GM10266 (cell line): Measurements from ENCODE around the gene ZBTB7A.

Source experiments
- DNase-seq: peaks from one replicate; pipeline ENCODE4 v3.0.0; 2012; ENCODE audit errors: extremely low spot score
- TF ChIP-seq, protein P1 (sequence below): IDR thresholded peaks from 2 replicates; pipeline ENCODE4 v1.5.1; 2012; ENCODE audit warnings: mild to moderate bottlenecking, low read depth; ENCODE audit not compliant: control insufficient read depth, insufficient read depth; ENCODE audit errors: missing control alignments

ZBTB7A gene

DNA sequence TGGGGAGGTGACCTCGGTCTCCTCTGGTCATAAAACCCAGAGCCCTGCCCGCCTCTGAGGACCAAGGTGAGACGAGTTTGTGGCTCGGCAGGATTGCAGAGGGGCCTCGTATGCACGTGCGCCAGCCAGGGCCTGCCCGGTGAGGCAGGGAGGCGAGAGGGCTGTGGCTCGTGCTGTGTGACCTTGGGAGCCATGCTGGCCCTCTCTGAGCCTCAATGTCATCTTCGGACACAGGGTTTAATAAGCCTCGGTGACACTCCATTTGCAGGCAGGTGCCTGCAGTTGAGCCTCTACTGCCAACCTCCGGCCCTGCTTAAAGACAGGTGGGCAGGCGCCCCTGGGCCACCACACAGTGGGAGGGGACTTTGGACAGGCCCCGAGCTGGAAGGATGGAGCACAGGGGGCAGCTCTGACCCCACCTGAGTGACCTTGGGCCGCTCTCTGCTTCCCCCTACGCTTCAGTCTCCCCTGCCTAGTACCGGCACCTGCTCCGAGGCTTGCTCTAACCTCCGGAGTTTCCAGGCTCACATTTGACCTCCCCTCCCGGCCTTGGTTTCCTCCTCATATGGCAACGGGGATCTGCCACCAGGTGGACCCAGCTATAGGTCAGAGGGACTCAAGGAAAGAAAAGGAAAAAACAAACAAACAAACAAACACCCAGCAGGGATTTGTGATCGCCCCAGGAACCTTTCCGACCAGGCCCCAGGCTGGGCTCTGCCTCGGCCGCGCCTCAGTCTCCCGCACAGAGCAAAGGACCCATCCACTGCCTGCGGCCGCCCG, 3.1 kb downstream of the ZBTB7A start:
- TF ChIP-seq, protein P1, sequence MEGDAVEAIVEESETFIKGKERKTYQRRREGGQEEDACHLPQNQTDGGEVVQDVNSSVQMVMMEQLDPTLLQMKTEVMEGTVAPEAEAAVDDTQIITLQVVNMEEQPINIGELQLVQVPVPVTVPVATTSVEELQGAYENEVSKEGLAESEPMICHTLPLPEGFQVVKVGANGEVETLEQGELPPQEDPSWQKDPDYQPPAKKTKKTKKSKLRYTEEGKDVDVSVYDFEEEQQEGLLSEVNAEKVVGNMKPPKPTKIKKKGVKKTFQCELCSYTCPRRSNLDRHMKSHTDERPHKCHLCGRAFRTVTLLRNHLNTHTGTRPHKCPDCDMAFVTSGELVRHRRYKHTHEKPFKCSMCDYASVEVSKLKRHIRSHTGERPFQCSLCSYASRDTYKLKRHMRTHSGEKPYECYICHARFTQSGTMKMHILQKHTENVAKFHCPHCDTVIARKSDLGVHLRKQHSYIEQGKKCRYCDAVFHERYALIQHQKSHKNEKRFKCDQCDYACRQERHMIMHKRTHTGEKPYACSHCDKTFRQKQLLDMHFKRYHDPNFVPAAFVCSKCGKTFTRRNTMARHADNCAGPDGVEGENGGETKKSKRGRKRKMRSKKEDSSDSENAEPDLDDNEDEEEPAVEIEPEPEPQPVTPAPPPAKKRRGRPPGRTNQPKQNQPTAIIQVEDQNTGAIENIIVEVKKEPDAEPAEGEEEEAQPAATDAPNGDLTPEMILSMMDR, result no peak
- DNase-seq, result no peak

DNA sequence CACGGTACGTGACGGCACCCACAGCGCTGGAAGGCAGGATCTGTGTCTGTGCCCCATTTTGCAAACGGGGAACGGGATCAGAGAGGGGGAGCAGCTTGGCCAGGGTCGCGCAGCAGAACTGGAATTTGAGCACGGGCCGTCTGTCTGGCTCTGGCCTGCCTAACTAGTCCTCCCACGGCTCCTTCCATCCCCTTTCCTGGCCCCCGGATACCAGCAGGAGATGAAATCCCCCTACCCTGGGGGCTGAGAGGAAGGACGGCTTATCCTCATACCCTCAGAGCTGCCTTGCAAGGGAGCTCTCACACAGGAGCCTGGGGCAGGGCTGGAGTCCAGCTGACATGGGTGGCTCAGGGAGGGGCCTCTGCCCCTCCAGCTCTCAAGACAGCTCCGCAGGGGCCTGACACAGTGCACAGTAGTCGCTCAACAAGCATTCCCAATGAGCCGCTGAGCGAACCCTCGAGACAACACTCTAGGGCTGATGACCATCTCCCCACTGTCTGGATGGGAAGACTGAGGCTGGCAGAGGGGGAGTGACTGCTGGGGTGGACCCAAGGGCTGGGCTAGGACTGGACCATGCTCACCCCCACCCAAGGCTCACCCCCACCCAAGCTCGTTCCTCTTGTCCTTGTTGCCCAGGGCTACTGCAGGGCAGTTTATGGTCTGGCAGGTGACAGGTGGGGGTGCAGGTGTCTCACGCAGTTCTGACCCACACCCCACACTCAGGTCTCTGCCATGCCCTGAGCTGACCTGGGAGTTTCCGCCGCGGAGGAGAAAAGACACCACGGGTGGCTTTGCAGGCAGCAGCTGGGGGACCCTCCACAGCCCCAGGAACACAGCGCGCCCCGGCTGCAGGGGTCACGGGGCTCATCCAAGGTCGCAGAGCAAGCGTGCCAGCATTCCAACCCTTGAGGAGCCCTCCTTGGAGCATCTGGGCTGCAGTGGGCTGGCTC, 4.0 kb downstream of the ZBTB7A start:
- TF ChIP-seq, protein P1, result no peak
- no peak for DNase-seq

DNA sequence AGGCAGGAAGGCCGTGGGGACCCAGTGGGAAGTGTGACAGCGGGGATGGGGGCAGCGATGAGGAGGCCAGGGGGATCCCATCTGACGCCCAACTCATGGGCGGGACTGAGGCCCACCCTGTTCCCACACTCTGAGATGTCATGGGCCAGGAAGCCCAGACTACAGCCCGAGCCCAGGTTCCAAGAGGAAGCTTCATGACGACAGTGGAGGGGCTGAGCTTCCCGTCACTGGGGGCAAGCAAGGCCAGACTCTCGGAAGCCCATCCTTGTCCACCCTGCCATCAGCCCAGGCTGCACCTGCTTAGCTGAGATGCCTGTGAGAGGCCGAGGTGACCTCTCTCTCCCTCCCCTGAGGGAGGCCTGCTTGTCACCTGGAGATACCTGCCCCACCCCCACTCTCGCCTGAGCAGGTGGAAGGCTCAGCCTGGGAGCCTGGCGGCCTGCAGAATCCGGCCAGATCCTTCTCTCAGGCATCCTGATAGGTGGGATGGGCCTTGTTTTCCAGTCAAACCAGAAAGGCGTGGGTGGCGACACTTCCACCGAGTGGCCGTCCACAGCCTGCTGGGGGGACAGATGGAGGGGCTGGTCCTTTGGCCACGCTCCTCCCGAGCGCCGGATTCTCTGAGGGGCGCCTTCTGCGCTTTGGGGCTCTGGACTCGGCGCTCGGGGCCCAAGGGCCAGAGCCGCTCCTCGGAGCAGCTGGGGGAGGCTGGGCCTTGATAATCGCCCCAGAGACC, 4.8 kb downstream of the ZBTB7A start:
- no peak for DNase-seq

DNA sequence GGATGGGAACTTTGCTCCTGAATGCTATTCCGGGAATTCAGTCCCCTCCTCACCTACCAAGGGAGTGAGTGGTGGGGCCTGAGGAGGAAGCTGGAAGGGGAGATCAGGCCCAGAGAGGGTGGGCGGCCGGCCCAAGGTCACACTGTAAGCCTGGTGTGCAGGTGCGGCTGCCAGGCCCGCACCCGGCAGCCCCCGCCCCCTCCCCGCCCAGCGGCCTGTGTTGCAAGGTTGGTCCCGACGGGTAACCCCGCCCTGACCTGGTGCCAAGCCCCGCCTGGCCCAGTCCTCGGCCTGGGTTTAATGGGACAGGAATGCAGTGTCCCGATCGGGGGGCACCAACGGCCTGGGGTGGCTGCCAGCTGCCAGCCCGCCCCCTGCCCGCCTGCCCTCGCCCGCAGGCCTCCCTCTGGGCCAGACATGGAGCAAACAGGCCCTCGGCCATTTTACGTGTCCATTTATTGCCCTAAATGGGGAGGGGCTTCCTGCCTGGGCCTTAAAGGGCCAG, 5.5 kb downstream of the ZBTB7A start:
- no peak for DNase-seq
- TF ChIP-seq, protein P1, result no peak

More for the DNA sequence above, 4.8 kb downstream of the ZBTB7A start:
- TF ChIP-seq, protein P1, result no peak

DNA sequence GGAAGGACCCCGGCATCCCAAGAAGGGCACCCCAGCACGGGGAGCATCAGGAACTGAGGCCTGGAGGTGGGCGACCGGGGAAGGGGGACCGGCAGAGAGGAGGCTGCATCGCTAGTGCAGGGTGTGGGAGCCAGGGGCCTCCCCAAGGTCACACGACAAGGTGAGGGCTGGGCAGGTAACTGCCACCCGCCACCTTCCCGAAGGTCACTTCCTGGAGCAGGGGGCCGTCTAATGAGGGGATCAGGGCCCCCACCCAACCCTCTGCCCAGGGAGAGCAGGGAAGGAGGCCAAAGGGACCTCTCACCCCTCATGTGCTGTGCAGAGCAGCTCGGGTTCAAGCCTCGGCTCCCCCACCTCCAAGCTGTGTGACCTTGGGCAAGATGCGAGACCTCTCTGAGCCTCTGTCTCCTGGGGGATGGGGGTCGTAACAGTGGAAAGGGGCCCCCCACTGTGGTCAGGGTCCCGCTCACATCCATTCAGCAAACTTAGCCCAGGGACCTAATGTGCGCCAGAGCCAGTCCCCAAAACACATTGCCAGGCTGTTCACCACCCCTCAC, 6.0 kb downstream of the ZBTB7A start:
- no peak for DNase-seq
- TF ChIP-seq, protein P1, result no peak

DNA sequence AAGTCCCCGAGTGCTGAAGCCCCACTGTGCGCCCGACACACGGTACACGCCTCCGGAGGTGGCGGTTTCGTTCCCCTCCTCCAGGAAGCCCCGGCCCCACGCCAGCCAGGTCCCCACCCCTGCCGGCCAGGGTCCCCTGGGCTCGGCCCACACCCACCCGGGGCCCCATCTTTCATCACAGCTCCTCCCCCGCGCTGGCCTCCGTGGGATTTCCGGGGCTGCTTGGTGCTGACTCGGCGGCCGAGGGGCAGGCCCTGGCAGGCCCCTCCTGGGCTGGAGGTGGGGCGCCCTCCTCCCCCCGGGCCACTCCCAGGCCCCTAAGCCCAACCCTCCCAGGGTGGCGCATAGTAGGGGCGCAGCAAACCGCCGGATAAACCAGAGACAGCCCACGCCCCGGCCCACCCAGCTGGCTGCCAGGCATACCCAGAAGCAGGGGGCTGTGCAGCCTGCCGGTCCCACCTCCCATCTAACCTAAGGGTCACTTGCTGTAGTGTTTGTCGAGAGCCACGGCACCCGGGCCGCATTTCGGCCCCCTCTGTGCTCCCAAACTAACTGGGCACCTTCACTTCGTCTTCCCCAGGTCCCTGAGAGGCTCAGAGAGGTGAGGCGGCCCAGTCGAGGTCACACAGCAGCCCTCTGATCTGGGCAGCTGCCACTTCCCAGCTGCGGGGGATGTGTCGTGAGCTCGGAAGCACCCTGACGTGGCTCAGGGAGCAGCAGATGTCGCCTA, 6.6 kb downstream of the ZBTB7A start:
- DNase-seq, result no peak

More for the DNA sequence above, 6.6 kb downstream of the ZBTB7A start:
- TF ChIP-seq, protein P1, result no peak
